IMR-90 (cell line): ENCODE measurements around the gene PATJ. TPM values are rescaled to one million over a fixed set of nuclear protein-coding genes. Genes with fewer than 3 reads are reported as not detected.

Experiments used
- ATAC-seq: fragments of 200-7000 bp; cut with Tn5 transposase; 2 replicates; pipeline ENCODE4 v1.9.1; 2020; ENCODE audit warnings: low read depth, mild to moderate bottlenecking, moderate library complexity
- BruUV-seq: library from RNA; stranded (reverse); fragments of 400-500 nt; replicated peaks from 2 replicates; lab custom pipeline; 2021; lab: Mats Ljungman, UMichigan
- CTCF ChIA-PET: fragments of 300-600 bp; formaldehyde crosslinking; extraction: SDS; loops from one replicate; lab custom pipeline; 2021; ENCODE audit warnings: antibody characterized with exemption; lab: Yijun Ruan, JAX
- POLR2A ChIA-PET: fragments of 300-600 bp; sonication (Branson Sonifier 250); formaldehyde crosslinking; loops from one replicate; lab custom pipeline; 2022; ENCODE audit warnings: antibody characterized with exemption; ENCODE audit not compliant: unreplicated experiment; lab: Charles Lee
- DNase-seq: peaks from one replicate; pipeline ENCODE4 v3.0.0; 2013
- H2AFZ ChIP-seq: replicated peaks from 2 replicates; pipeline ENCODE3; 2013; ENCODE audit warnings: low read length, mild to moderate bottlenecking; ENCODE audit not compliant: poor library complexity
- H2AK5ac ChIP-seq: 2 replicates; pipeline ENCODE4 v1.6.1; 2013; ENCODE audit warnings: low read depth, low read length, inconsistent platforms
- H2AK9ac ChIP-seq: replicated peaks from 2 replicates; pipeline ENCODE3; 2013; ENCODE audit warnings: mild to moderate bottlenecking, low read depth, low read length, moderate library complexity; ENCODE audit not compliant: poor library complexity
- H2BK120ac ChIP-seq: 2 replicates; pipeline ENCODE4 v1.6.1; 2013; ENCODE audit warnings: low read depth, low read length, inconsistent platforms
- H2BK15ac ChIP-seq: 3 replicates; pipeline ENCODE4 v1.6.1; 2013; ENCODE audit warnings: low read depth, low read length, inconsistent platforms
- H2BK20ac ChIP-seq: 2 replicates; pipeline ENCODE4 v1.6.1; 2013; ENCODE audit warnings: low read depth, mild to moderate bottlenecking, inconsistent platforms, low read length, moderate library complexity
- H2BK5ac ChIP-seq: 2 replicates; pipeline ENCODE4 v1.6.1; 2013; ENCODE audit warnings: mild to moderate bottlenecking, low read depth, low read length, inconsistent platforms; ENCODE audit not compliant: poor library complexity, severe bottlenecking
- H3K14ac ChIP-seq: replicated peaks from 2 replicates; pipeline ENCODE4 v1.6.1; 2013; ENCODE audit warnings: low read depth, low read length, inconsistent platforms
- H3K18ac ChIP-seq: 2 replicates; pipeline ENCODE4 v1.6.1; 2013; ENCODE audit warnings: low read depth, low read length, control low read depth
- H3K23ac ChIP-seq: 2 replicates; pipeline ENCODE4 v1.6.1; 2013; ENCODE audit warnings: low read depth, low read length, inconsistent platforms
- H3K27ac ChIP-seq: 2 replicates; pipeline ENCODE4 v1.5.1; 2013; ENCODE audit warnings: mild to moderate bottlenecking, control low read depth, low read length; ENCODE audit not compliant: insufficient read depth
- H3K27me3 ChIP-seq: 2 replicates; pipeline ENCODE4 v1.6.1; 2013; ENCODE audit warnings: low read length; ENCODE audit not compliant: control insufficient read depth, insufficient read depth
- H3K36me3 ChIP-seq: 2 replicates; pipeline ENCODE4 v1.6.1; 2013; ENCODE audit warnings: low read length, mixed read lengths; ENCODE audit not compliant: control insufficient read depth, insufficient read depth
- H3K4ac ChIP-seq: 2 replicates; pipeline ENCODE4 v1.6.1; 2013; ENCODE audit warnings: low read depth, low read length, inconsistent platforms
- H3K4me1 ChIP-seq: 2 replicates; pipeline ENCODE4 v1.6.1; 2013; ENCODE audit warnings: low read length, mixed read lengths; ENCODE audit not compliant: control insufficient read depth, insufficient read depth
- H3K4me2 ChIP-seq: 2 replicates; pipeline ENCODE4 v1.6.1; 2013; ENCODE audit warnings: low read depth, mild to moderate bottlenecking, control low read depth, low read length, moderate library complexity
- H3K4me3 ChIP-seq: 2 replicates; pipeline ENCODE4 v1.5.1; 2013; ENCODE audit warnings: low read depth, mild to moderate bottlenecking, control low read depth, low read length, moderate library complexity; ENCODE audit not compliant: insufficient read depth
- H3K56ac ChIP-seq: 2 replicates; pipeline ENCODE4 v1.6.1; 2013; ENCODE audit warnings: low read length, inconsistent platforms; ENCODE audit not compliant: insufficient read depth; ENCODE audit errors: extremely low read depth
- H3K79me1 ChIP-seq, 2 experiments: 2 replicates each; pipeline ENCODE4 v1.6.1; 2013; ENCODE audit warnings: low read length in 2 of 2, inconsistent platforms in 1 of 2, low read depth in 1 of 2
- H3K9ac ChIP-seq: 2 replicates; pipeline ENCODE4 v1.6.1; 2013; ENCODE audit warnings: low read depth, low read length, control low read depth
- H3K9me1 ChIP-seq: 2 replicates; pipeline ENCODE4 v1.6.1; 2013; ENCODE audit warnings: low read length, inconsistent platforms; ENCODE audit not compliant: insufficient read depth
- H3K9me3 ChIP-seq: 2 replicates; pipeline ENCODE4 v1.6.1; 2013; ENCODE audit warnings: low read length; ENCODE audit not compliant: control insufficient read depth, insufficient read depth
- H4K20me1 ChIP-seq: 2 replicates; pipeline ENCODE4 v1.6.1; 2013; ENCODE audit warnings: low read length, inconsistent platforms; ENCODE audit not compliant: insufficient read depth
- H4K5ac ChIP-seq: 2 replicates; pipeline ENCODE4 v1.6.1; 2013; ENCODE audit warnings: mild to moderate bottlenecking, low read depth, low read length, control low read depth
- H4K8ac ChIP-seq, 2 experiments: 2 replicates each; pipeline ENCODE4 v1.6.1; 2013; ENCODE audit warnings: low read depth in 2 of 2, low read length in 2 of 2, control low read depth in 1 of 2, inconsistent platforms in 1 of 2
- H4K91ac ChIP-seq: 2 replicates; pipeline ENCODE4 v1.6.1; 2013; ENCODE audit warnings: low read depth, low read length, inconsistent platforms; ENCODE audit not compliant: insufficient read depth
- CEBPB ChIP-seq: IDR thresholded peaks from 2 replicates; pipeline ENCODE4 v1.6.1; 2012; ENCODE audit warnings: low read depth, low read length, improper control_type of control experiment
- CHD1 ChIP-seq: IDR thresholded peaks from 2 replicates; pipeline ENCODE4 v1.6.1; 2012; ENCODE audit warnings: low read depth, low read length, improper control_type of control experiment
- CTCF ChIP-seq: conservative IDR thresholded peaks from 2 replicates; pipeline ENCODE4 v1.5.1; 2012; ENCODE audit warnings: mild to moderate bottlenecking, low read depth, low read length, improper control_type of control experiment
- ELK1 ChIP-seq: fragments of 150-350 bp; IDR thresholded peaks from 2 replicates; pipeline ENCODE4 v1.6.1; 2016; ENCODE audit warnings: low read depth, mild to moderate bottlenecking, low read length, moderate library complexity, borderline replicate concordance
- FOS ChIP-seq: fragments of 150-350 bp; IDR thresholded peaks from 2 replicates; pipeline ENCODE4 v1.6.1; 2016; ENCODE audit warnings: low read depth, low read length
- MAFK ChIP-seq: IDR thresholded peaks from 2 replicates; pipeline ENCODE4 v1.6.1; 2012; ENCODE audit warnings: low read depth, low read length, improper control_type of control experiment
- NFE2L2 ChIP-seq: fragments of 150-350 bp; IDR thresholded peaks from 2 replicates; pipeline ENCODE4 v1.6.1; 2016; ENCODE audit warnings: low read depth, mild to moderate bottlenecking, low read length
- POLR2A ChIP-seq: IDR thresholded peaks from 2 replicates; pipeline ENCODE4 v1.6.1; 2012; ENCODE audit warnings: mild to moderate bottlenecking, low read depth, low read length
- RAD21 ChIP-seq: IDR thresholded peaks from 2 replicates; pipeline ENCODE4 v1.6.1; 2012; ENCODE audit warnings: low read length, improper control_type of control experiment
- RCOR1 ChIP-seq: IDR thresholded peaks from 2 replicates; pipeline ENCODE4 v1.6.1; 2012; ENCODE audit warnings: mild to moderate bottlenecking, low read length, improper control_type of control experiment; ENCODE audit not compliant: insufficient replicate concordance
- RFX5 ChIP-seq: IDR thresholded peaks from 2 replicates; pipeline ENCODE4 v1.8.0; 2012; ENCODE audit warnings: low read depth, mild to moderate bottlenecking, low read length, moderate library complexity
- SMC3 ChIP-seq: fragments of 150-350 bp; IDR thresholded peaks from 2 replicates; pipeline ENCODE4 v1.6.1; 2016; ENCODE audit warnings: low read depth, mild to moderate bottlenecking, antibody characterized with exemption, low read length, moderate library complexity
- USF2 ChIP-seq: fragments of 150-350 bp; IDR thresholded peaks from 2 replicates; pipeline ENCODE4 v1.6.1; 2017; ENCODE audit warnings: mild to moderate bottlenecking, antibody characterized with exemption, low read length, low read depth
- WGBS, 2 experiments: methylation state at CpG; one replicate each; pipeline versions ENCODE4 v1.1.5 to v1.1.7; 2013; ENCODE audit warnings: missing lambda C conversion rate in 2 of 2; ENCODE audit not compliant: insufficient read length in 1 of 2; ENCODE audit errors: extremely low coverage in 2 of 2; 5-methylcytosine and 5-hydroxymethylcytosine counted together
- dilution Hi-C: fragments of 300-500 bp; cut with HindIII; formaldehyde crosslinking; loops from one replicate; pipeline ENCODE4 v1.14.3; 2018; ENCODE audit warnings: low sequenced_read_pairs; ENCODE audit not compliant: unreplicated experiment
- in situ Hi-C: fragments of 300-500 bp; cut with MboI; formaldehyde crosslinking; loops from 3 replicates; pipeline ENCODE4 v1.14.3; 2019; ENCODE audit warnings: low sequenced_read_pairs, inconsistent platforms, mixed read lengths
- intact Hi-C: fragments of 100-400 bp; cut with micrococcal nuclease; formaldehyde crosslinking; loops from 2 replicates; pipeline ENCODE4 v1.10.0; 2022
- polyA plus RNA-seq, 3 experiments: library from polyadenylated mRNA; depleted of rRNA; stranded (reverse); fragments of >200 nt; gene quantifications; 2 replicates each; pipeline ENCODE4 v1.2.3, GENCODE V29; 2012; ENCODE audit warnings: low replicate concordance in 1 of 3
- total RNA-seq: library from RNA; depleted of rRNA; stranded (reverse); fragments of >200 nt; gene quantifications from 2 replicates; pipeline ENCODE4 v1.2.3, GENCODE V29; 2012

PATJ gene
- total and polyA plus RNA-seq, 2 of the 4 experiments (the other 2 are of a cell fraction): 2.0 to 3.4 TPM

- H4K91ac ChIP-seq: no peak overlapping the region
- H4K5ac ChIP-seq: no peak overlapping the region
- H2BK15ac ChIP-seq: no peak overlapping the region
- ATAC-seq (no peak), DNase-seq (no peak)
- dilution Hi-C loops (no loop called here), intact Hi-C loops (no loop called here), in situ Hi-C loops (no loop called here)
- CTCF ChIA-PET: interaction anchor here (0.6 kb wide), 1 partner anchor 78 kb away, joined by 3 read pairs; no protein-coding TSS in a partner anchor
- no peak overlapping the region for H3K18ac ChIP-seq
- no peak overlapping the region for H2AK5ac ChIP-seq
- H3K4me1 ChIP-seq: no peaks in the 10 kb centered on the region
- H3K27ac ChIP-seq: no peak overlapping the region
- no peaks in the 10 kb centered on the region for H3K36me3 ChIP-seq
- H2BK5ac ChIP-seq: no peak overlapping the region
- no CpG with 5 or more reads among the region's 3 CpGs for whole genome bisulfite sequencing, 2 experiments
- H3K9me1 ChIP-seq: no peaks in the 10 kb centered on the region
- TF ChIP-seq CHD1 (no peak), NFE2L2 (no peak), POLR2A (no peak), RFX5 (no peak), RCOR1 (no peak), CEBPB (no peak), RAD21 (no peak), USF2 (no peak), CTCF (no peak), MAFK (no peak), ELK1 (no peak), SMC3 (no peak), FOS (no peak)
- no peak overlapping the region for H3K14ac ChIP-seq
- no peak overlapping the region for H3K4me3 ChIP-seq
- no peak overlapping the region for H3K4me2 ChIP-seq
- H3K23ac ChIP-seq: no peak overlapping the region
- no peak overlapping the region for H2AFZ ChIP-seq
- no peak overlapping the region for H2BK20ac ChIP-seq
- no peak overlapping the region for H3K9ac ChIP-seq
- H3K4ac ChIP-seq: no peak overlapping the region
- H3K27me3 ChIP-seq: no peaks in the 10 kb centered on the region
- H3K79me1 ChIP-seq: no peaks in the 10 kb centered on the region
- no peak overlapping the region for H2BK120ac ChIP-seq
- no peak overlapping the region for H2AK9ac ChIP-seq
- H4K8ac ChIP-seq: no peak overlapping the region
- H3K9me3 ChIP-seq: no peaks in the 10 kb centered on the region
- no peak overlapping the region for H3K56ac ChIP-seq
- no TSS peak for BruUV-seq
- POLR2A ChIA-PET: interaction anchor here (0.7 kb wide), 1 partner anchor 75 kb away, joined by 13 read pairs; no protein-coding TSS in a partner anchor
- H4K20me1 ChIP-seq: no peaks in the 10 kb centered on the region
Measured at GRCh38 chr1:61756773-61757172, 14.5 kb downstream of the PATJ start.
